ENCODE measurements around the gene TNK1. TPM values are rescaled to one million over a fixed set of nuclear protein-coding genes. Genes with fewer than 3 reads are reported as not detected.
A peak's percentile ranks its signal among the peaks of the same experiment; 100 is the strongest.

The TNK1 gene
- total and polyA plus RNA-seq, 2 experiments from 2014 or later = 8.4 to 8.9 TPM

DNA sequence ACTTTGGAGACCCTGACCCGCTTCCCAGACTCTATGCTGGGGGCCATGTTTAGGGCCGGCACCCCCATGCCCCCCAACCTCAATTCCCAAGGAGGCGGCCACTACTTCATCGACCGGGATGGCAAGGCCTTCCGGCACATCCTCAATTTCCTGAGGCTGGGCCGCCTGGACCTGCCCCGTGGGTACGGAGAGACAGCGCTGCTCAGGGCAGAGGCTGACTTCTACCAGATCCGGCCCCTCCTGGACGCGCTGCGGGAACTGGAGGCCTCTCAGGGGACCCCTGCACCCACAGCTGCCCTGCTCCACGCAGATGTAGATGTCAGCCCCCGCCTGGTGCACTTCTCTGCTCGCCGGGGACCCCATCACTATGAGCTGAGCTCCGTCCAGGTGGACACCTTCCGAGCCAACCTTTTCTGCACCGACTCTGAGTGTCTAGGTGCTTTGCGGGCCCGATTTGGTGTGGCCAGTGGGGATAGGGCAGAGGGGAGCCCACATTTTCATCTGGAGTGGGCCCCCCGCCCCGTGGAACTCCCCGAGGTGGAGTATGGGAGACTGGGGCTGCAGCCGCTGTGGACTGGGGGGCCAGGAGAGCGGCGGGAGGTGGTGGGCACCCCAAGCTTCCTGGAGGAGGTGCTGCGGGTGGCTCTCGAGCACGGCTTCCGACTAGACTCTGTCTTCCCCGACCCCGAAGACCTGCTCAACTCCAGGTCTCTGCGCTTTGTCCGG is 27.8 kb upstream of the TNK1 start:
- Histone ChIP-seq H3K27me3 (no peaks in the 10 kb centered on the region), H3K36me3 (replicated peaks; ENCODE audit: insufficient read depth, low read depth) (no peaks in the 10 kb centered on the region), H3K4me2 (peak overlapping the region; percentile 94), H2AFZ (no peak overlapping the region), H3K9me2 (replicated peaks; ENCODE audit: insufficient read depth) (no peaks in the 10 kb centered on the region), H3K27ac (peak overlapping the region; percentile 100), H4K20me1 (ENCODE audit: insufficient read depth, poor library complexity, severe bottlenecking) (peaks cover 5% of the 10 kb centered on the region), H3K9me3 (ENCODE audit: low read depth) (no peaks in the 10 kb centered on the region), H3K4me3 (no peak overlapping the region), H3K4me1 (ENCODE audit: insufficient read depth) (peaks cover 37% of the 10 kb centered on the region), H3K79me2 (peaks cover 21% of the 10 kb centered on the region)
- peak; percentile 11 for DNase-seq (ENCODE audit: low spot score)
- TF ChIP-seq, protein P1, sequence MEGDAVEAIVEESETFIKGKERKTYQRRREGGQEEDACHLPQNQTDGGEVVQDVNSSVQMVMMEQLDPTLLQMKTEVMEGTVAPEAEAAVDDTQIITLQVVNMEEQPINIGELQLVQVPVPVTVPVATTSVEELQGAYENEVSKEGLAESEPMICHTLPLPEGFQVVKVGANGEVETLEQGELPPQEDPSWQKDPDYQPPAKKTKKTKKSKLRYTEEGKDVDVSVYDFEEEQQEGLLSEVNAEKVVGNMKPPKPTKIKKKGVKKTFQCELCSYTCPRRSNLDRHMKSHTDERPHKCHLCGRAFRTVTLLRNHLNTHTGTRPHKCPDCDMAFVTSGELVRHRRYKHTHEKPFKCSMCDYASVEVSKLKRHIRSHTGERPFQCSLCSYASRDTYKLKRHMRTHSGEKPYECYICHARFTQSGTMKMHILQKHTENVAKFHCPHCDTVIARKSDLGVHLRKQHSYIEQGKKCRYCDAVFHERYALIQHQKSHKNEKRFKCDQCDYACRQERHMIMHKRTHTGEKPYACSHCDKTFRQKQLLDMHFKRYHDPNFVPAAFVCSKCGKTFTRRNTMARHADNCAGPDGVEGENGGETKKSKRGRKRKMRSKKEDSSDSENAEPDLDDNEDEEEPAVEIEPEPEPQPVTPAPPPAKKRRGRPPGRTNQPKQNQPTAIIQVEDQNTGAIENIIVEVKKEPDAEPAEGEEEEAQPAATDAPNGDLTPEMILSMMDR (IDR thresholded peaks at IDR 0.05; ENCODE audit: poor library complexity) = no peak
- WGBS (ENCODE audit: low lambda C conversion rate, missing lambda C conversion rate) = 96% methylated on average over 36 of the region's 37 CpGs

DNA sequence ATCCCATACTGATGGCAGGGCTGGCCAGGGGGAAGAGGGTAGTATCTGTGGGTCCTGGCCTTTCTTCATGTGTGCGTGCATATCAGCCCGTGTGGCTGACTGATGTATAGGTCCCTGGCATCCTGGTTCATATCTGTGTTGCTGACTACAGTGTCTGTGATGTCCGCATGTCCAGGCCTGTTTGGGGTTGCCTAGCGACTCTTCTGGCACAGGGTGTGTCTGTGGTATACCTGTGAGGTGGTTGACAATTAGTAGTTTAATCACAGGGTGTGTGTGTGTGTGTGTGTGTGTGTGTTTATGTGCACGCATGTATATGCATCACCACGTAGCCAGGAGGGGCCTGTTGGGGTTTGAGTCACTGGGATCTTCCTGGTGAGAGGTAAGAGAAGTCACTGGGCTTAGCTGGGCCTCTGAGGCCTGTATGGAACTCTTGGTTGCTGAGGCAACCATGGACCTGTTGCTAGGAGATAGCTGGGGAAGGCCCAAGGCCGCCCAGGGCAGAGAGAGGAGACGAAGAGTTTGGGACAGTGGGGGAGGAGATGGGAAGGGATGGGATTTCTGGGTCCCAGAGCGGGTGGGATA is 26.5 kb upstream of the TNK1 start:
- 84% methylated on average over 9 of the region's 9 CpGs for WGBS (ENCODE audit: low lambda C conversion rate, missing lambda C conversion rate)
- Histone ChIP-seq H3K9me2 (replicated peaks; ENCODE audit: insufficient read depth) (no peaks in the 10 kb centered on the region), H4K20me1 (ENCODE audit: insufficient read depth, poor library complexity, severe bottlenecking) (peaks cover 5% of the 10 kb centered on the region), H3K4me1 (ENCODE audit: insufficient read depth) (peaks cover 32% of the 10 kb centered on the region), H3K4me3 (no peak overlapping the region), H3K27ac (peak overlapping the region; percentile 49), H3K4me2 (peak overlapping the region; percentile 94), H3K36me3 (replicated peaks; ENCODE audit: insufficient read depth, low read depth) (no peaks in the 10 kb centered on the region), H2AFZ (no peak overlapping the region), H3K9me3 (ENCODE audit: low read depth) (no peaks in the 10 kb centered on the region), H3K27me3 (no peaks in the 10 kb centered on the region), H3K79me2 (peaks cover 21% of the 10 kb centered on the region)
- TF ChIP-seq, protein P1 (IDR thresholded peaks at IDR 0.05; ENCODE audit: poor library complexity) = no peak
- TF ChIP-seq EZH2 (IDR thresholded peaks at IDR 0.05; ENCODE audit: borderline replicate concordance) = no peak
- TF ChIP-seq EZH2phosphoT487 (IDR thresholded peaks at IDR 0.05; ENCODE audit: low read depth, severe bottlenecking, unreplicated experiment) = no peak
- peak; percentile 75 for DNase-seq (ENCODE audit: low spot score)

DNA sequence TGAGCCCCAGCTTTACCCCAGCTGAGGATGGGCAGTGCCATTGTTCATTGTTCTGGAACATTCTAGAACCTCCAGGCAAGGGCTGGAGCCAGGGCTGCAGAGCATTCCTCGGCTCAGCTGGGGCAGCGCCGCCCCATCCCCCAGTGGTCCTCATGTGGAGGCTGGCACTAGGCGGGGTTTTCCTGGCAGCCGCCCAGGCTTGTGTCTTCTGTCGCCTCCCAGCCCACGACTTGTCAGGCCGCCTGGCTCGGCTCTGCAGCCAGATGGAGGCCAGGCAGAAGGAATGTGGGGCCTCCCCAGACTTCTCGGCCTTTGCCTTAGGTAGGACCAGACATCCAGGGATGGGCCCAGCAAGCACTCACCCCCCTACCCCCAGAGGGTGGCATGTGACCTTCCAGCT is 25.8 kb upstream of the TNK1 start, which contains the start of gene TMEM95:
Gene TMEM95, plus strand, starts transcription at position 104 of the 400 bp plus-strand sequence. Its CDS starts 49 bp downstream, at position 153.
- TF ChIP-seq, protein P1 (IDR thresholded peaks at IDR 0.05; ENCODE audit: poor library complexity) = no peak
- TF ChIP-seq EZH2phosphoT487 (IDR thresholded peaks at IDR 0.05; ENCODE audit: low read depth, severe bottlenecking, unreplicated experiment) (no peak), EZH2 (IDR thresholded peaks at IDR 0.05; ENCODE audit: borderline replicate concordance) (no peak)
- no peaks in the 10 kb centered on the region for H4K20me1 ChIP-seq (ENCODE audit: insufficient read depth, poor library complexity, severe bottlenecking)
- H2AFZ ChIP-seq = no peak within 1 kb of the TSS
- peaks cover 21% of the 10 kb centered on the region for H3K79me2 ChIP-seq
- H3K4me3 ChIP-seq = no peak within 1 kb of the TSS
- H3K36me3 ChIP-seq (replicated peaks; ENCODE audit: insufficient read depth, low read depth) = no peaks in the 10 kb centered on the region
- H3K27me3 ChIP-seq = no peaks in the 10 kb centered on the region
- H3K9me2 ChIP-seq (replicated peaks; ENCODE audit: insufficient read depth) = no peaks in the 10 kb centered on the region
- H3K4me2 ChIP-seq = peak within 1 kb of the TSS; percentile 94
- no peaks in the 10 kb centered on the region for H3K9me3 ChIP-seq (ENCODE audit: low read depth)
- peak; percentile 54 for DNase-seq (ENCODE audit: low spot score)
- peak within 1 kb of the TSS; percentile 49 for H3K27ac ChIP-seq
- WGBS (ENCODE audit: low lambda C conversion rate, missing lambda C conversion rate) = 67% methylated on average over 10 of the region's 10 CpGs
- peaks cover 25% of the 10 kb centered on the region for H3K4me1 ChIP-seq (ENCODE audit: insufficient read depth)
